ENCODE data around the gene SBSN.

Gene SBSN

GRCh38 chr19:35531291-35531690 lies 3.2 kb upstream of the SBSN start:
- no peak for FAIRE-seq

GRCh38 chr19:35529241-35530218 lies 1.4 kb upstream of the SBSN start:
- no peak for FAIRE-seq

- no peak for FAIRE-seq
Measured at GRCh38 chr19:35525873-35526272, 2.2 kb downstream of the SBSN start.

GRCh38 chr19:35524181-35524837 lies 3.8 kb downstream of the SBSN start:
- no peak for FAIRE-seq

- no peak for FAIRE-seq
Measured at GRCh38 chr19:35522745-35523327, 5.3 kb downstream of the SBSN start.

DNA sequence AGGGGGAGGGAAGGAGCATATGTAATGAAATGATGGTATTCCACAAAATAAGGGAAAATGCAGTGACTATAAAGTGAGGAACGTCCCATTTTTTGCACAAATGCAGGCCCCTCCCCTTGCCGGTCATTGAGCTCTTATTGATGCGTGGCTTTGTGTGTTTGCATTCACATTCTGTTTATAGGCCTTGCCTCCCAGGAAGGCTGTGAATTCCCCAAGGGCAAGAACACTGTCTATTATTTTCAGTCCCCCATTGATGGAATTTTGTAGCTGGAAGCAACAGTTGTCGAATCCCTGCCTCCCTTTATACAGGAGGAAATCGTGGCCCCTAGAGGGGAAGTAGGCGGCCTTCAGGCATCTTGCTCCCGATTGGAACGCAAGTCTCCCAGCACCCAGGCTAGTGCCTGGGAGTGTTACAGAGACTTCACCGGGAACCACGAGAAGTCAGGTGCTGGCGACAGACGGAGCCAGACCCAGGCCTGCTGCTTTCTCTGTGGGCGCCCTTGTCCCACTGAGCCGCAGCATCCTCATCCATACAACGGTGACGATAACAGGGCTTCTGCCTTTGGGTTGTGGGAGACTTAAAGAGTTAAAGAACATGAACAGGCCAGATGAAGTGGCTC lies 6.9 kb downstream of the SBSN start:
- FAIRE-seq, result no peak

DNA sequence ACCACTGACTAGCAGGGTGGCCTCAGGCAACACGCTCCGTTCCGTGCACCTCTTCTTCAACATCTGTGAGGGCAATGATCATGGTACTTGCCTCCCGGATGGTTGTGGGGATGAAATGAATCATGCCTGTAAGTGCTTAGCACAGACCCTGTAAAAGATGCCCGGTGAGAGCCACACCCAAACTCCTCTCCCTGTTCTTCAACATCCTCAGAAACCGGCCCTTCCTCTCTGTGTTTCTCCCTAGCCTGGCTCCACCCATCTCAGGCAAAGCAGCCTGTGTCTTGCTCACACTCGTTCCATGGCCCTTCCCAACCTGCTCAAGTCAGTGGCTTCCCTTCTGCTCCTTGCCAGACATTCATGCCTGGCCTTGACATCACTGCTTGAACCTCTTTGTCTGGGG lies 8.8 kb downstream of the SBSN start:
- no peak for FAIRE-seq

- FAIRE-seq, result no peak
Measured at GRCh38 chr19:35518313-35518712, 9.8 kb downstream of the SBSN start.

- FAIRE-seq, result no peak
Measured at GRCh38 chr19:35517342-35517741, 10.8 kb downstream of the SBSN start.

DNA sequence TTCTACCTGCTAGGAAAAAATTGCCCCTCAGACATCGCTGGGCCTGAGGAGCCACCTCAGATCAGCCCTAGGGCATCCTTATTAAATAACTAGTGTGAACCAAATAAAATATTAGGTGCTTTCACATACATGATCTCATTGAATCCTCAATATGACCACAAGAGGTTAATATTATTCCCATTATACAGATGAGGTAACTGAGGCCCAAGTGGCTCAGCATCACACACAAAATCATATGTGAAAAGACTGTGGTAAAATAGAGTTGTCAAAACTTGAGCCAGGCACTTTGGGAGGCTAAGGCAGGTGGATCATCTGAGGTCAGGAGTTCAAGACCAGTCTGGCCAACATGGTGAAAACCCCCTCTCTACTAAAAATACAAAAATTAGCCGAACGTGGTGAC lies 11.8 kb downstream of the SBSN start:
- no peak for FAIRE-seq

DNA sequence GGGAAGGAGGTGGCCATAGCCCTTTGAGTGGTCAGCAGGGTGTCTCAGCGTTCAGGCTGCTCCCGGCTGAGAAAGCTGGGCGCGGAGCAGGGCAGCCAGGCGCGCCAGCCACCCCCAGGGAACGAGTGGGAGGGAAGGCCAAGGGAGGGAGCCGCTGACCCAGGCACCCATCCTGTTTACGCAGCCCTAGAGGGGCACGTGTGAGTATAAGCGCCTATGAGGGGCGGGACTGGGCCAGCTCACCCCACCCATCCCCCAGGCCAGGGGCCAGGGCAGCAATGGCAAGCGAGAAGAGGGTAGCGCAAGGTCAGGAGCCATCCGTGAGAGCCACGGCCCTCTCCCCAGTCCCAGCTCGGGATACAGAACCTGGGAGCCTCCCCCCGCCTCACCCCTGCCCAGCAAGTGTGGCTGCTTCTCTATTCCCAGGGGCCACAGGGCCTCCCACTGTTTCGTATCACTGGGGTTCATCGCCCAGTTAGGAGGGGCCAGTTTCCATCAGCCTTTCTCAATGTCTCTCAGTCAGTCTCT lies 13.8 kb downstream of the SBSN start:
- no peak for FAIRE-seq

- no peak for FAIRE-seq
Measured at GRCh38 chr19:35513628-35514281, 14.4 kb downstream of the SBSN start, which contains the start of gene DMKN. Gene DMKN (minus strand): TSS chr19:35513649. CDS start chr19:35513475, 174 bp downstream.

DNA sequence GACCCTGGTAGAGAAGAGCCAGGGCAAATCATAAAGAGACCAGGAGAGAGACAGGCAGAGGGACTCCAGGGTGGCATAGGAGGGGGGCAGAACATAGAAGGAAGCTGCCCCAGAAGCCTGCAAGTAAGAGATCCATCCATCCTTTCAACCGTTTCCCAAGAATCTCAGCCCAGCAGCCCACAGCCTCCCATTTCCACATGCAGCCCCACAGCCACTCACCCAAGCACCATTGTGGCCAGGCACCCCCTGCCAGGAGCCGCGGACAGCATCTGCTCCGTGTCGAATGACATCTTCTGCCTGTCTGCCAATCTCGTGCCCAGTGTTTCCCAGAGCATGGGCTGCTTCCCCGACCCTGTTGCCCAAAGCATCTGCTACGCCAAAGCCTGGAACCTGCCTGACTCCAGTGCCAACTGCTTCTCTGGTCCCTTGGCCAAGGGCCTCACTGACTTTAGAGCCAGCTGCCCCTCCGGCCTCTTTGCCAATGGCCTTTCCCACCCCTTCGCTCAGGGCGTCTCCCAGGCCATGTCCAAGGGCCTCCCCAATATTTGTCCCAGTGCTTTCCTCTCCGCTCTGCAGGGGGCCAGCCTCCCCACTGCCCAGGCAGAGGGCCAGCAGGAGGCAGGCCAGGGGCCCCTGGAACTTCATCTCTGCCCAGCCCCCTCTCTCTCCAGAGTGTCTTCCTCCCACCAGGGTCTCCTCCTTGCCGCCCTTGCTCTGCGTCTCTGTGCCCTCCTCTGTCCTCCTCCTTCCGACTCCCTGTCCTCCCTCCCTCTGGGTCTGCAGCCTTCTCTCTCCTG lies 15.1 kb downstream of the SBSN start:
- FAIRE-seq, result no peak

- FAIRE-seq, result no peak
Measured at GRCh38 chr19:35511337-35511736, 16.8 kb downstream of the SBSN start.

GRCh38 chr19:35510626-35510964 lies 17.5 kb downstream of the SBSN start:
- no peak for FAIRE-seq

DNA sequence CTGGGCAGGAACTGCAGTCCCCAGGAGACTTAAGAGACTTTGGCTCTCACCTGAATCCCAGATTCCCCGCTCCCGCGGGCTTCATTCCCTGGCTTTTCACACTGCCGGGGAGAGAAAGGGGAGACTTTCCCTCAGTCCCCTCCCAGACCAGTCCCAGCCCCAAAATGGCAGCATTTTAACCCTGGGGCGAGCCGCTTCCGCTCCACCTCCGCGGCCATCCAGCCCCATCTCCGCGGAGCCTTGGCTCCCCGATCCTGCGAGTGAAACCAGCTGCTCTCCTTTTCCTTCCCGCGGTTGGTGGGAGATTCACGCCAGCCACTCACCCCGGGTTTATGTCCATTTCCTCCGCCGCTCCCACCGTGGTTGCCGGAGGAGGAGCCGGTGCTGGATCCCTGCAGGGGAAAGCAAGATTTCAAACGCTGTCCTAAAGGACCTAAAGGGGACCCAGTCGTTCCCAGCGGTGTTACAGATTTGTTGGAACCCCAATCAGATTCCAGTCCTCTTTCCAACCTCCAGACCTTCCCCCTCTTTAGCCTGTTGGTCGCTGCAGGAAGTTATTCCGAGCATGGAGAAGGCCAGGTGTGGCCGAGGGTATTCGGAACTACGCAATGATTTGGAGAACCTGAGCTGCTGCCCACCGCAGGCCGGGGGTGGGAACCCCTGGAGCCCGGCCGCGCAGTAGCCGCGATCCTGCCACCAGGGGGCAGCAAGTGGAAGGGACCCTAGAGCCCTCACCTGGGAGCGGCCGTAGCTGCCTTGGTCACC lies 18.1 kb downstream of the SBSN start:
- FAIRE-seq, result no peak

DNA sequence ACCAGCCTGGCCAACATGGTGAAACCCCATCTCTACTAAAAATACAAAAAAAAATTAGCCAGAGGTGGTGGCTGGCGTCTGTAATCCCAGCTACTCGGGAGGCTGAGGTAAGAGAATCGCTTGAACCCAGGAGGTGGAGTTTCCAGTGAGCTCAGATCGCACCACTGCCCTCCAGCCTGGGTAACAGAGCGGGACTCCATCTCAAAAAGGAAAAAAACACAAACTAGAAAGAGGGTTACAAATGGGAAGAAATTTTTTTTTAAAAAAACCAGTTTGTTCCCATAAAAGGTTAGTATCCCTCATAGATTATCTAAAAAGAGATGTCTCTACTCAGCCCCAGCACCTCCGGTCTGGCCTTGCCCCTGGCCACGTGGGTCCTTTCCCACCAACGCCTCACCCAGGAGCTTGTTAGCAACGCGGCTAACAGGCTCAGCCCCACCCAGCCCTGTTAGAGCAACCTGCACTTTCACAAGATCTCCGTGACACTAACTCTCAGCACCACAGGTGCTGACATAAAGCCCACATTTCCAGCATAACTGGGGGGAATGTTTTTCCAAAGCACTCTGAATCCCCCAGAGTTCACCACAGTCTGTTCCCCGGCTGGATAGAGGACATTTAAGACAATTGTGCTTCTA lies 19.0 kb downstream of the SBSN start:
- FAIRE-seq, result no peak

- no peak for FAIRE-seq
Measured at GRCh38 chr19:35508129-35508528, 20.0 kb downstream of the SBSN start.

- FAIRE-seq, result no peak
Measured at GRCh38 chr19:35507561-35507960, 20.6 kb downstream of the SBSN start.

GRCh38 chr19:35506011-35506410 lies 22.1 kb downstream of the SBSN start:
- FAIRE-seq, result no peak

Data from colon (tissue), 2 donors.